Measurements from ENCODE around the gene GUCA2B.

DNA sequence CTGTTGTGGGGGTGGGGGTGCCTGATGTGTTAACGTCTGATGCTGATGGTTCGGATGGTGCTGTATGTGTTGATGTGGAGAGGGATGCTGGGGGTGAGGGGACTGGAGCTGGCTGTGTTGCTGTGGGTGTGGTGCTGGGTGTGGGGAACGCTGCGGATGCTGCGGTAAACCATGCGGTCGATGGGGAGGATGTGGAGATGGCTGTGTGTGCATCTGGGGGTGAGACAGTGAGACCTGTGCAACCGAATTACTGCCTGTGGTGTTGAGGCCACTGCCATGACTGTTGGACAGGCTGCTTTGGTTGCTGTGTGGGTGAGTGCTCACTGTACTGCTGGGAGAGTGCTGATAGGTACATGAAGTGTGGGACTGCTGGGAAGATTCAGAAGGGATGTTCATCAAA, 38.1 kb downstream of the GUCA2B start:
- TF ChIP-seq CTCF (IDR thresholded peaks at IDR 0.05), result no peak
- TF ChIP-seq POLR2A (IDR thresholded peaks at IDR 0.05), result no peak
- no peak for TF ChIP-seq EP300 (IDR thresholded peaks at IDR 0.05)

All from suprapubic skin (tissue), 3 donors.